GM08714 (cell line): ENCODE results near the gene B3GALNT1.
A peak's percentile ranks its signal among the peaks of the same experiment; 100 is the strongest.

Experiments used
- H3K4me3 ChIP-seq: fragments of 200-500 bp; sonication (Bioruptor generic); 2 replicates; pipeline ENCODE4 v1.5.1; 2014; ENCODE audit warnings: mild to moderate bottlenecking, low read length, inconsistent platforms
- ZNF274 ChIP-seq: IDR thresholded peaks from 2 replicates; pipeline ENCODE4 v1.6.1; 2012; ENCODE audit warnings: mild to moderate bottlenecking, low read depth, low read length

The B3GALNT1 gene

DNA sequence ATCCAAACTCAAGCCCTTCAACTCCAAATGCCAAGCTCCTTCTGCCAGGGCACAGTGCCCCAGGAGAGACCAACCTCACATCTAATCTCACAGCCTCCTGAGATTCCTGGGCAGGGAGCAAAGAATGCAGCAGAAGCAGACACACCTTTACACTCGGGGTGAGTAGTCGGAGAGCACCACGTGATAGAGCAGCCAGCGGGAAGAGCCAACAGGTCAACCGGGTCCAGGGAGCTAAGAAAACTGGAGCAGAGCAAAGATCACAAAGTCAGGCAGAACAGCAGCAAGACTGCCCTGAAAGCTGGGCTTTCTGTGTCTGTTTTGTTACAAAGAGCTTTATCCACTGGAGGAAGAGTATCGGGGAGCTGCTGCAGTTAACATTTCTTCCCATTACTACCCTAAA is 4.2 kb downstream of the B3GALNT1 start:
- no peak overlapping the region for H3K4me3 ChIP-seq
- TF ChIP-seq ZNF274 = no peak

DNA sequence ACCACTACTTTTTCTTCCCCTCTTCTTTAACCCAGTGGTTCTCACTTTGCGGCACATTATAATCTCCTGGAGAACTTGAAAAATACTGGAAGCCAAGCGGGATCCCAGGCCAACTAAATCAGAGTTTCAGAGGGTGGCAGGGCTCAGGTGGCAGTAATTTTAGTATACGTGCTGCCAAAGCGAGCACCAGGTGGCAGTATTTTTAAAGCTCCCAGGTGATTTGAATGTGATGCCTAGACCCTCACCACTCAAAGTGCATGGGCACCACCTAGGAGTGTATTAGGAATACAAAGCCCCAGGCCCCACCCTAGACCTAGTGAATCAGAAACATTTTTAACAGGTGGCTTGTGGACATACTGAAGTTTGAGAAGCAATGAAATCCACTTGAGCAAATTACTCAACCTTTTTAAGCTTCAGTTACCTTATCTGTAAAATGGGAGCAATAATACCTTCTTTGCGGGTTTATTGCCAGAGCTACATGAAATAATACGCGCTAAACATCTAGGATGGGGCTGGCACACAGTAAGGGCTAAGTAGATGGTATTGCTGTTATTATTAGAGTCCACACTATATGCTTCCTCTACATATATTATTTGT is 8.3 kb downstream of the B3GALNT1 start:
- H3K4me3 ChIP-seq = no peak overlapping the region
- no peak for TF ChIP-seq ZNF274

- H3K4me3 ChIP-seq = no peak overlapping the region
- no peak for TF ChIP-seq ZNF274
These were observed 11.3 kb downstream of the B3GALNT1 start for GRCh38 chr3:161093895-161094294.

DNA sequence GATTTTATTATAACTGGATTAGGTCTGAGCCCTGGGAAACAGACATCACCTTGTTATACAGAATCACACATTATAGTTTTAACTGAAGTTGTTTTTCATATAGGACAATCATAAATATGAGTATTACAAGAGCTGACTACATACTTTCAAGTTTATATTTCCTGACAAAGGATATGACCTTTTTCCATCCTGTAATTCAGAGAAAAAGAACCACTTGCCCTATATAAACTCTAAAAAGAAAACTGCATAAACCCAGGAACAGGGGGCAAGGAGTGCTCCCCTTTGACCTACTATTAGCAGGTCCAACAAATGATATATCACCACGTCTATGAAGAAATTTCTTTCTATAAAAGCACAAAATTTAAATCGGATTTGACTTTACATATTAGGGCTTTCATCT is 20.9 kb downstream of the B3GALNT1 start:
- no peak for TF ChIP-seq ZNF274
- H3K4me3 ChIP-seq = no peak overlapping the region

DNA sequence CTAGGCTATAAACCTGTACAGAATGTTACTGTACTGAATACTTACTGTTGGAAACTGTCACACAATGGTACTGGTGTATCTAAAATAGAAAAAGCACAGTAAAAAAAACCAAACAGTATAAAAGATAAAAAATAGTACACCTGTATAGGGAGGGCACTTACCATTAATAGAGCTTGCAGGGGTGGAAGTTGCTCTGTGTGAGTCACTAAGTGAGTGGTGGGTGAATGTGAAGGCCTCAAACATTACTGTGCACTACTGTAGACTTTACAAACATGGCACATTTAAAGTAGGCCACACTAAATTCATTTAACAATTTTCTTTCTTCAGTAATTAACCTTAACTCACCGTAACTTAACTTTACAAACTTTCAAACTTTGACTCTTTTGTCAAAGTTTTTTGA is 22.0 kb downstream of the B3GALNT1 start:
- no peak for TF ChIP-seq ZNF274
- no peak overlapping the region for H3K4me3 ChIP-seq

- no peak for TF ChIP-seq ZNF274
- H3K4me3 ChIP-seq = no peak overlapping the region
These were observed 23.1 kb downstream of the B3GALNT1 start for GRCh38 chr3:161082063-161082462.

- no peak for TF ChIP-seq ZNF274
- H3K4me3 ChIP-seq = no peak overlapping the region
These were observed 23.5 kb downstream of the B3GALNT1 start for GRCh38 chr3:161081633-161082032.

- no peak for TF ChIP-seq ZNF274
- H3K4me3 ChIP-seq = no peak overlapping the region
These were observed 32.0 kb downstream of the B3GALNT1 start for GRCh38 chr3:161073181-161073580.

- TF ChIP-seq ZNF274 = no peak
- no peak overlapping the region for H3K4me3 ChIP-seq
These were observed 32.4 kb downstream of the B3GALNT1 start for GRCh38 chr3:161072751-161073150.

- no peak overlapping the region for H3K4me3 ChIP-seq
- TF ChIP-seq ZNF274 = no peak
These were observed 32.9 kb downstream of the B3GALNT1 start for GRCh38 chr3:161072211-161072621.

DNA sequence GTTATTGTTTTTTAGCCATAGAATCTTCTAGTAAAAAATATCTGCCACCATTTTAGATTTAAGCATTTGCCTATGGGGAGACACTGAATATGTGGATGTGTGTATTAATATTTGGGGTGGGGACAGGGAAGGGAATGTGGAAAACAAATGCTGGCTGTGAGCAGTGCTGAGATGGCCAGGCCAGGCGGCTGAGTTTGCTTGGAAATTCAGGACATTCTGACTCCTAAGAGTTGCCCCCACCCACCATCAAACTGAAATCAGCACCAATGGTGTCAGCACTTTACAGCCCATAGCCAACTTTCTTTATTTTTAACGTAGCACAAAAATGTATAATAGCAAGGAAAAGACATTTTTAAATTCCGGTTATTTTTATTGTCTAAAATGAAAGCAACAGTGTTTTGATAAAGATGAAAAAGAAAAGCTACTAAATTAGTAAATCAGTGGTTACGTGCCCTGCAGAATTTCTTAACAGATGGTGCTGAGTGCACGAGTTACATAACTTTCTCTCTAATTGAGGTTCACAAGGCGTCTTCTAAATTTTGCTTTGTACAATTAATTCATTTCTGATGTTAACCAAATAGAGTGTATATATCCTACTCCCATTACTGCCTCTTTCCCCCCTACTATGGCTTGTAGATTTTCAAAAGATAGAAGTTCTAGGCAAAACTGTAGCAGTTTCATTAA is 34.0 kb downstream of the B3GALNT1 start:
- no peak overlapping the region for H3K4me3 ChIP-seq
- no peak for TF ChIP-seq ZNF274

GRCh38 chr3:161070252-161070930 is 34.8 kb downstream of the B3GALNT1 start:
- no peak overlapping the region for H3K4me3 ChIP-seq
- no peak for TF ChIP-seq ZNF274

GRCh38 chr3:161069511-161070251 is 35.5 kb downstream of the B3GALNT1 start:
- peak overlapping the region; percentile 1; the same call in 1 of the 2 replicates for H3K4me3 ChIP-seq
- no peak for TF ChIP-seq ZNF274

DNA sequence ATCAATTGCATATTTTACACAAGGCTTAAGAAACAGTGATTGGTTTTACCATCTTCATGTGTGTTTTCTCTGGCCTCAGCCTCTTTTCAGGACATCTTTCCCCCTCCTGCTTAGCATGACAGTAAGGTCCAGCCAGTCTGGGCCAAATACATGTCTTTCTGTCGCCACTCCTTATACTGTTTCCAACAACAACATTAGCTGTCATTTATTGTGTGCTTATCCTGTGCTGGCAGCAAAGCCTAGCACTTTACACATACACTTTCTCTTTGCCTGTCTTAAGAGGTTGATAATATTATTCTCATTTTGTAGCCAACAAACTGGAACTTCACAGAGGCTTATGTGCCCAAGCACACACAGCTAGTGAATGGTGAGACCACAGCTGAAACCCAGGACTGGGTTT is 37.8 kb downstream of the B3GALNT1 start:
- TF ChIP-seq ZNF274 = no peak
- no peak overlapping the region for H3K4me3 ChIP-seq
